HepG2 (cell line): Measurements from ENCODE around the gene BTBD17. TPM values are rescaled to one million over a fixed set of nuclear protein-coding genes. Genes with fewer than 3 reads are reported as not detected.

Experiments
- BHLHE40 ChIP-seq: IDR thresholded peaks from 2 replicates; pipeline ENCODE4 v1.6.1; 2011; ENCODE audit warnings: low read length, improper control_type of control experiment
- CEBPG ChIP-seq: IDR thresholded peaks from 2 replicates; pipeline ENCODE4 v1.6.1; 2016
- CHCHD3 ChIP-seq: sonication (generic); formaldehyde crosslinking; IDR thresholded peaks from 2 replicates; pipeline ENCODE4 v1.8.0; 2022; ENCODE audit warnings: mild to moderate bottlenecking, missing genetic modification reagents, moderate library complexity
- TCF7 ChIP-seq: sonication (generic); IDR thresholded peaks from 2 replicates; pipeline ENCODE4 v1.6.1; 2016; ENCODE audit warnings: antibody characterized with exemption, low read depth
- U2AF2 ChIP-seq: fragments of 200-400 bp; formaldehyde crosslinking; IDR thresholded peaks from 2 replicates; pipeline ENCODE4 v1.6.1; 2017; ENCODE audit warnings: low read depth, mild to moderate bottlenecking, low read length
- ZBTB7A ChIP-seq: sonication (generic); formaldehyde crosslinking; IDR thresholded peaks from 2 replicates; pipeline ENCODE4 v1.8.0; 2022; ENCODE audit warnings: mild to moderate bottlenecking, missing genetic modification reagents
- ZKSCAN8 ChIP-seq: IDR thresholded peaks from 2 replicates; pipeline ENCODE4 v1.6.1; 2016; ENCODE audit warnings: borderline replicate concordance, missing genetic modification reagents, missing compliant biosample characterization
- ZNF263 ChIP-seq: sonication (generic); formaldehyde crosslinking; IDR thresholded peaks from 2 replicates; pipeline ENCODE4 v1.4.0; 2020; ENCODE audit warnings: missing genetic modification reagents
- ZNF839 ChIP-seq: sonication (generic); formaldehyde crosslinking; IDR thresholded peaks from 2 replicates; pipeline ENCODE4 v1.4.0; 2020; ENCODE audit warnings: missing genetic modification reagents, mild to moderate bottlenecking, borderline replicate concordance
- polyA plus RNA-seq, 8 experiments: library from polyadenylated mRNA; depleted of rRNA in 3 of 8; stranded (reverse) in 7 of 8; unstranded in 1 of 8; fragments of >200 nt; fragmentation: Illumina TruSeq in 4 of 8; extraction: Trizol in 4 of 8; gene quantifications; 2 replicates each; pipeline versions ENCODE4 v1.2.1 to v1.2.3, GENCODE V29; 2011 to 2016; ENCODE audit warnings: low read depth in 4 of 8, missing spikeins in 1 of 8, mixed read lengths in 1 of 8; ENCODE audit not compliant: insufficient read depth in 1 of 8
- total RNA-seq, 5 experiments: library from RNA; depleted of rRNA; stranded (reverse); fragments of >200 nt; fragmentation: Illumina TruSeq; extraction: Trizol; gene quantifications; 2 replicates each; pipeline ENCODE4 v1.2.3, GENCODE V29; 2016; ENCODE audit warnings: low read depth in 1 of 5
- TF ChIP-seq, protein P1 (sequence below): sonication (generic); formaldehyde crosslinking; IDR thresholded peaks from 2 replicates; pipeline ENCODE4; 2020; ENCODE audit warnings: missing genetic modification reagents, mild to moderate bottlenecking, borderline replicate concordance
- TF ChIP-seq, protein P2 (sequence below): IDR thresholded peaks from 2 replicates; pipeline ENCODE4 v1.6.1; 2016; ENCODE audit warnings: missing compliant biosample characterization, missing genetic modification reagents, borderline replicate concordance
- TF ChIP-seq, protein P3 (sequence below): sonication (generic); formaldehyde crosslinking; IDR thresholded peaks from 2 replicates; pipeline ENCODE4 v1.4.0; 2020; ENCODE audit warnings: mild to moderate bottlenecking, missing genetic modification reagents
- TF ChIP-seq, protein P4 (sequence below): sonication (generic); formaldehyde crosslinking; IDR thresholded peaks from 2 replicates; pipeline ENCODE4 v1.4.0; 2020; ENCODE audit warnings: missing genetic modification reagents

BTBD17 gene
- total and polyA plus RNA-seq, 2 of the 13 experiments (the other 11 are each of a cell fraction or from before 2014, with no cell fraction given): not detected

DNA sequence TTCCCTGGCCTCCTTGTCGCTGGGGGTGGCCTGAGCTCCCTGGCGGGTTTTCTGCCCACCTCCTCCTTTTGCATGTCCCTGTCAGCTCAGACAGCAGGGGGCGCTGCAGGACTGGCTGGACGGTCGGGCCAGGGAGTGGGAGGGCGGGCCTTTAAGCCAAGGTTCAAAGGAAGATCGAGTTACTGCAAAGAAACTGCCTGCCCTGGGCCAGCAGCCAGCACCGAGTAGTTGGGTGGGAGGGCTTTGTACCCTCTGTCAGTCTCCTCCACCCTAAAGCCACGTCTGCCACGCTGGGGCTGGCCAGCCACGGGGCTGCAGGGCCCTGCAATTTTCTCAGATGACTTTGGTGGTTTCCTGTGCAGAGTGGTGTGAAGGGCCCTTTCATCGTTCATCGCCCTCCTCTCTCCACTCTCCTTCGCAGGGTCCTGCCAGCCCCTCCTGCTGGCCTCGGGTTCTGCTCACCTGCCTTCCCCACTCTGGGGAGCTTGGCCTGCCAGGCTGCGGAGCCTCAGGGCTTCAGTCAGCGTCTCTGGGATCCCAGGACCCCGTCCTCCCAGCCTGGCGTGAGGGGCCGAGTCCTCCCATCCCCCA lies 17.9 kb upstream of the BTBD17 start (continued):
- TF ChIP-seq, protein P1, sequence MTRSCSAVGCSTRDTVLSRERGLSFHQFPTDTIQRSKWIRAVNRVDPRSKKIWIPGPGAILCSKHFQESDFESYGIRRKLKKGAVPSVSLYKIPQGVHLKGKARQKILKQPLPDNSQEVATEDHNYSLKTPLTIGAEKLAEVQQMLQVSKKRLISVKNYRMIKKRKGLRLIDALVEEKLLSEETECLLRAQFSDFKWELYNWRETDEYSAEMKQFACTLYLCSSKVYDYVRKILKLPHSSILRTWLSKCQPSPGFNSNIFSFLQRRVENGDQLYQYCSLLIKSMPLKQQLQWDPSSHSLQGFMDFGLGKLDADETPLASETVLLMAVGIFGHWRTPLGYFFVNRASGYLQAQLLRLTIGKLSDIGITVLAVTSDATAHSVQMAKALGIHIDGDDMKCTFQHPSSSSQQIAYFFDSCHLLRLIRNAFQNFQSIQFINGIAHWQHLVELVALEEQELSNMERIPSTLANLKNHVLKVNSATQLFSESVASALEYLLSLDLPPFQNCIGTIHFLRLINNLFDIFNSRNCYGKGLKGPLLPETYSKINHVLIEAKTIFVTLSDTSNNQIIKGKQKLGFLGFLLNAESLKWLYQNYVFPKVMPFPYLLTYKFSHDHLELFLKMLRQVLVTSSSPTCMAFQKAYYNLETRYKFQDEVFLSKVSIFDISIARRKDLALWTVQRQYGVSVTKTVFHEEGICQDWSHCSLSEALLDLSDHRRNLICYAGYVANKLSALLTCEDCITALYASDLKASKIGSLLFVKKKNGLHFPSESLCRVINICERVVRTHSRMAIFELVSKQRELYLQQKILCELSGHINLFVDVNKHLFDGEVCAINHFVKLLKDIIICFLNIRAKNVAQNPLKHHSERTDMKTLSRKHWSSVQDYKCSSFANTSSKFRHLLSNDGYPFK: 0 out of 2 replicates have a peak, but pooled peaks have one; percentile 15
- TF ChIP-seq, protein P2, sequence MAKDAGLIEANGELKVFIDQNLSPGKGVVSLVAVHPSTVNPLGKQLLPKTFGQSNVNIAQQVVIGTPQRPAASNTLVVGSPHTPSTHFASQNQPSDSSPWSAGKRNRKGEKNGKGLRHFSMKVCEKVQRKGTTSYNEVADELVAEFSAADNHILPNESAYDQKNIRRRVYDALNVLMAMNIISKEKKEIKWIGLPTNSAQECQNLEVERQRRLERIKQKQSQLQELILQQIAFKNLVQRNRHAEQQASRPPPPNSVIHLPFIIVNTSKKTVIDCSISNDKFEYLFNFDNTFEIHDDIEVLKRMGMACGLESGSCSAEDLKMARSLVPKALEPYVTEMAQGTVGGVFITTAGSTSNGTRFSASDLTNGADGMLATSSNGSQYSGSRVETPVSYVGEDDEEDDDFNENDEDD (CRISPR knock-in tag): peak; percentile 38; the same call in 1 of the 2 replicates
- TF ChIP-seq BHLHE40 (peak; percentile 50; the same call in 1 of the 2 replicates), U2AF2 (0 out of 2 replicates have a peak, but pooled peaks have one; percentile 40), ZBTB7A (CRISPR knock-in tag) (peak; percentile 52; the same call in 1 of the 2 replicates), CEBPG (0 out of 2 replicates have a peak, but pooled peaks have one; percentile 12), ZKSCAN8 (CRISPR knock-in tag) (peak; percentile 48; the same call in 1 of the 2 replicates), ZNF839 (0 out of 2 replicates have a peak, but pooled peaks have one; percentile 50), TCF7 (peak; percentile 13; the same call in 1 of the 2 replicates), CHCHD3 (no peak), ZNF263 (CRISPR knock-in tag) (0 out of 2 replicates have a peak, but pooled peaks have one; percentile 39)
- TF ChIP-seq, protein P3, sequence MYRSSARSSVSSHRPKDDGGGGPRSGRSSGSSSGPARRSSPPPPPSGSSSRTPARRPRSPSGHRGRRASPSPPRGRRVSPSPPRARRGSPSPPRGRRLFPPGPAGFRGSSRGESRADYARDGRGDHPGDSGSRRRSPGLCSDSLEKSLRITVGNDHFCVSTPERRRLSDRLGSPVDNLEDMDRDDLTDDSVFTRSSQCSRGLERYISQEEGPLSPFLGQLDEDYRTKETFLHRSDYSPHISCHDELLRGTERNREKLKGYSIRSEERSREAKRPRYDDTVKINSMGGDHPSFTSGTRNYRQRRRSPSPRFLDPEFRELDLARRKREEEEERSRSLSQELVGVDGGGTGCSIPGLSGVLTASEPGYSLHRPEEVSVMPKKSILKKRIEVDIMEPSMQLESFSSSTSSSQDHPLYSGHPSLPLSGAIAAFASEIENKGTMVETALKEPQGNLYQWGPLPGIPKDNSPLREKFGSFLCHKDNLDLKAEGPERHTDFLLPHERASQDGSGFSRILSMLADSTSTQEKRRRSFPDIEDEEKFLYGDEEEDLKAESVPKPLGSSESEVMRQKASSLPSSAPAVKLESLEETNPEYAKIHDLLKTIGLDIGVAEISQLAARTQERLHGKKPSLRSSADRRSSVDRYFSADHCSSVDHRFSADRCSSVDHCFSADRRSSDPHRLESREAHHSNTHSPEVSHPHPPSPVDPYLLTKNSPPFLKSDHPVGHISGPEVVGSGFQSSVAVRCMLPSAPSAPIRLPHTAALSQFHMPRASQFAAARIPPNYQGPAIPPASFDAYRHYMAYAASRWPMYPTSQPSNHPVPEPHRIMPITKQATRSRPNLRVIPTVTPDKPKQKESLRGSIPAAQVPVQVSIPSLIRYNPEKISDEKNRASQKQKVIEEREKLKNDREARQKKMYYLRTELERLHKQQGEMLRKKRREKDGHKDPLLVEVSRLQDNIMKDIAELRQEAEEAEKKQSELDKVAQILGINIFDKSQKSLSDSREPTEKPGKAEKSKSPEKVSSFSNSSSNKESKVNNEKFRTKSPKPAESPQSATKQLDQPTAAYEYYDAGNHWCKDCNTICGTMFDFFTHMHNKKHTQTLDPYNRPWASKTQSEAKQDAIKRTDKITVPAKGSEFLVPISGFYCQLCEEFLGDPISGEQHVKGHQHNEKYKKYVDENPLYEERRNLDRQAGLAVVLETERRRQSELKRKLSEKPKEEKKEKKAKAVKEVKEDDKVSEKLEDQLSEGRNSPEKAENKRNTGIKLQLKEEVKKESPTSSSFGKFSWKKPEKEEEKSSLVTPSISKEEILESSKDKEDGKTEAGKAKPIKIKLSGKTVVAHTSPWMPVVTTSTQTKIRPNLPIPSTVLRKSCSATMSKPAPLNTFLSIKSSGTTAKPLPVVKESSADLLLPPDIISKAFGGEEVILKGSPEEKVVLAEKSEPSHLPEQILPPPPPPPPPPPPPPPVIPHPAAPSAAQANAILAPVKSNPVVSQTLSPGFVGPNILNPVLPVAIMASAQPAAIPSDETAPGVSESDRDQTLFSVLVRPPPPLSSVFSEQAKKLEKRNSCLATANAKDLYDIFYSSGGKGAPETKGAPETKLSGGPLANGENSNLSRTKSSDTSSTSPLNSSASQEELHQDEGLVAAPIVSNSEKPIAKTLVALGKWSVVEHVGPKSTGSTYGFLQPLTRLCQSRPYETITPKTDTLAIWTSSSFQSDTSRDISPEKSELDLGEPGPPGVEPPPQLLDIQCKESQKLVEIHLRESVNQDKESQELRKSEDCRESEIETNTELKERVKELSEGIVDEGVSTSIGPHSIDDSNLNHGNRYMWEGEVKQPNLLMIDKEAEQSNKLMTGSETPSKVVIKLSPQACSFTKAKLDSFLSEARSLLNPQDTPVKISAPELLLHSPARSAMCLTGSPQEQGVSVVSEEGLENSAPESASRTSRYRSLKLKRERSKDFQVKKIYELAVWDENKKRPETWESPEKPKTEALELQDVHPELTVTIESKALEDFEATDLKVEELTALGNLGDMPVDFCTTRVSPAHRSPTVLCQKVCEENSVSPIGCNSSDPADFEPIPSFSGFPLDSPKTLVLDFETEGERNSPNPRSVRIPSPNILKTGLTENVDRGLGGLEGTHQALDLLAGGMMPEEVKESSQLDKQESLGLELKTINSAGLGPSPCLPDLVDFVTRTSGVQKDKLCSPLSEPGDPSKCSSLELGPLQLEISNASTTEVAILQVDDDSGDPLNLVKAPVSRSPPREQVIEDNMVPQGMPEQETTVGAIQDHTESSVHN (CRISPR knock-in tag): 0 out of 2 replicates have a peak, but pooled peaks have one; percentile 7
- TF ChIP-seq, protein P4, sequence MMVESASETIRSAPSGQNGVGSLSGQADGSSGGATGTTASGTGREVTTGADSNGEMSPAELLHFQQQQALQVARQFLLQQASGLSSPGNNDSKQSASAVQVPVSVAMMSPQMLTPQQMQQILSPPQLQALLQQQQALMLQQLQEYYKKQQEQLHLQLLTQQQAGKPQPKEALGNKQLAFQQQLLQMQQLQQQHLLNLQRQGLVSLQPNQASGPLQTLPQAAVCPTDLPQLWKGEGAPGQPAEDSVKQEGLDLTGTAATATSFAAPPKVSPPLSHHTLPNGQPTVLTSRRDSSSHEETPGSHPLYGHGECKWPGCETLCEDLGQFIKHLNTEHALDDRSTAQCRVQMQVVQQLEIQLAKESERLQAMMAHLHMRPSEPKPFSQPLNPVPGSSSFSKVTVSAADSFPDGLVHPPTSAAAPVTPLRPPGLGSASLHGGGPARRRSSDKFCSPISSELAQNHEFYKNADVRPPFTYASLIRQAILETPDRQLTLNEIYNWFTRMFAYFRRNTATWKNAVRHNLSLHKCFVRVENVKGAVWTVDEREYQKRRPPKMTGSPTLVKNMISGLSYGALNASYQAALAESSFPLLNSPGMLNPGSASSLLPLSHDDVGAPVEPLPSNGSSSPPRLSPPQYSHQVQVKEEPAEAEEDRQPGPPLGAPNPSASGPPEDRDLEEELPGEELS (CRISPR knock-in tag): peak; percentile 40; the same call in 1 of the 2 replicates
